Effector memory CD4-positive, alpha-beta T cell (primary cell): ENCODE data around the gene RBM26.

ENCODE experiments used
- DNase-seq, 3 donors: peaks; one replicate each; pipeline ENCODE4 v3.0.0-alpha.2; 2020
- H3K27ac ChIP-seq: 2 replicates; pipeline ENCODE4 v1.7.0; 2013; ENCODE audit warnings: mild to moderate bottlenecking, low read length, moderate library complexity; ENCODE audit not compliant: insufficient read depth, poor library complexity, severe bottlenecking
- H3K27me3 ChIP-seq: replicated peaks from 2 replicates; pipeline ENCODE4 v1.7.0; 2013; ENCODE audit warnings: mild to moderate bottlenecking, low read length; ENCODE audit not compliant: insufficient read depth, control insufficient read depth, poor library complexity, severe bottlenecking
- H3K36me3 ChIP-seq: 2 replicates; pipeline ENCODE4 v1.7.0; 2013; ENCODE audit warnings: mild to moderate bottlenecking, low read length, moderate library complexity; ENCODE audit not compliant: control insufficient read depth, insufficient read depth
- H3K4me1 ChIP-seq: 2 replicates; pipeline ENCODE4 v1.7.0; 2013; ENCODE audit warnings: low read length, mild to moderate bottlenecking; ENCODE audit not compliant: control insufficient read depth, insufficient read depth, poor library complexity, severe bottlenecking
- H3K4me3 ChIP-seq: 2 replicates; pipeline ENCODE4 v1.7.0; 2013; ENCODE audit warnings: low read length, low read depth, mild to moderate bottlenecking; ENCODE audit not compliant: insufficient read depth, poor library complexity, severe bottlenecking
- H3K9me3 ChIP-seq: 2 replicates; pipeline ENCODE4 v1.7.0; 2013; ENCODE audit warnings: mild to moderate bottlenecking, low read length, moderate library complexity; ENCODE audit not compliant: control insufficient read depth

Gene RBM26

DNA sequence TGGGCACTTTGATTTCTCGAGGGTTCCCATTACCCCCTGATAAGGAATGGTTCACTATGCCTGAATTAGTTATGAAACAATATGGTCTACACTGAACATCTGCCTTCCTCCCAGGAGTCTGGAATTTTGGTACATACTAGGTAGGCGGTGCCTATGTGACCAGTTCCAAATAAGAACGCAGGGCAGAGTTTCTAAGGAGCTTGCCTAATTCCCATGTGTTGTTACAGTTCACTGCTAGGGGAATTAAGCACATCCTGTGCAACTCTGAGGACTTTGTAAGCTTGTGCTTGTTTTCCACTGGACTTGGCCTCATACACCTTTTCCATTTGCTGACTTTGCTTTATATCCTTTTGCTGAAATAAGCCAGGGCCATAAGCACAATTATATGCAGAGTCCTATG, 29.2 kb downstream of the RBM26 start:
- H3K9me3 ChIP-seq, result no peaks in the 10 kb centered on the region
- H3K4me3 ChIP-seq, result no peak overlapping the region
- H3K27ac ChIP-seq, result no peak overlapping the region
- H3K4me1 ChIP-seq, result no peaks in the 10 kb centered on the region
- no peak for DNase-seq
- peaks cover 33% of the 10 kb centered on the region for H3K36me3 ChIP-seq
- H3K27me3 ChIP-seq, result no peaks in the 10 kb centered on the region

DNA sequence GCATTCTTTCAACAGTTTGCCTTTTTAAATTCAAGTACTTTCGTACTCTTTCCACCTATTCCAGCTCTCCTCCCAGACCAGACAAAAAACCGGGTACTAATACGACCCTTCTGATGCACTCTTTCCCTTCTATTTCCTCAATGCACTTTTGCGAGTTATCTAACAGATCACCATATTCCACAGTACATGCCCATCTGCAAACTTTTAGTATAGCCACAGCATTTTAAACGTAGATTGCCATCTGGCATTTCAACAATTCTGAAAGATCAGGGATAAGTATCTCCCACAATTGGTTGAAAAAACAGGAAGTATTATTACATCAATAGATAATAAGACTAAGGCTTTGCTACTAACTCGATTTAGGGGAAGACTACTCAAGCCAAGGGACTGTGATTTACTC, 31.5 kb downstream of the RBM26 start:
- DNase-seq, result no peak
- Histone ChIP-seq H3K27ac (no peak overlapping the region), H3K27me3 (no peaks in the 10 kb centered on the region), H3K4me3 (no peak overlapping the region), H3K36me3 (peaks cover 53% of the 10 kb centered on the region), H3K4me1 (no peaks in the 10 kb centered on the region), H3K9me3 (no peaks in the 10 kb centered on the region)

DNA sequence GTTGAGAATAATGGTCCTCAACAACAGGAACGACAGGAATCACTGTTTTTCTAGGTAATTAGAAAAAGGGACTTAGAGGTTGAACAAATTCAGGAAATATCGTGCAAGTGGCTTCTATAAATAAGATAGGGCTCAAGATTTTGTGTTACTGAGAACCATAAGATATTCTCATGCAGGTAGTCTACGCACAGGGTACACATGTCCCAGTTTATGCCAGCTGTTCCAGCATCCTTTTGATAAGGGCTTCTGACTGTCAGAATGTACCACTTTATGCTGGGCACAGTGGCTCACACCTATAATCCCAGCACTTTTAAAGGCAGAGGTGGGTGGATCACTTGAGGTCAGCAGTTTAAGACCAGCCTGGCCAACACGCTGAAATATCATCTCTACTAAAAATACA, 32.1 kb downstream of the RBM26 start:
- H3K9me3 ChIP-seq, result no peaks in the 10 kb centered on the region
- H3K4me1 ChIP-seq, result no peaks in the 10 kb centered on the region

DNA sequence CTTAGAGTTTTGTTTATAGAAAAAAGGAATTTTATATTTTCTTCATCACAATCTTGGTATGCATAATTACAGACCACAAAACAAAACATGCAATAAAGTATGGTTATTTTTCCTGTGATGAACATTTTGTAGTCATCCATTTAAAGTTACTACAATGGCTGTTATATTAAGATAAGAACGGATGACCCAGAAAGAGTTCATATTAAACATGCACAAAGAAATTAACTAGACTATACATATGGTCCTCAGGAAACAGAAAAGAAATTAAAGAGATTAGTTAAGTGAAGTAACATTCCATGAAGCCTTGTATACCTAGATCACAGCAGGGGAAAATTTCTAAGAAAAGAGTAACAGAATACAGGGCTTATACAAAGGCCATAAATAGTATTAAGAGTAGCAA, 36.8 kb downstream of the RBM26 start:
- peaks cover 59% of the 10 kb centered on the region for H3K36me3 ChIP-seq
- no peaks in the 10 kb centered on the region for H3K4me1 ChIP-seq
- no peaks in the 10 kb centered on the region for H3K9me3 ChIP-seq
- DNase-seq, result no peak
- H3K27ac ChIP-seq, result no peak overlapping the region
- no peak overlapping the region for H3K4me3 ChIP-seq
- no peaks in the 10 kb centered on the region for H3K27me3 ChIP-seq

More for the DNA sequence above, 32.1 kb downstream of the RBM26 start:
- Histone ChIP-seq H3K27ac (no peak overlapping the region), H3K36me3 (peaks cover 56% of the 10 kb centered on the region), H3K27me3 (no peaks in the 10 kb centered on the region), H3K4me3 (no peak overlapping the region)
- DNase-seq, result no peak

DNA sequence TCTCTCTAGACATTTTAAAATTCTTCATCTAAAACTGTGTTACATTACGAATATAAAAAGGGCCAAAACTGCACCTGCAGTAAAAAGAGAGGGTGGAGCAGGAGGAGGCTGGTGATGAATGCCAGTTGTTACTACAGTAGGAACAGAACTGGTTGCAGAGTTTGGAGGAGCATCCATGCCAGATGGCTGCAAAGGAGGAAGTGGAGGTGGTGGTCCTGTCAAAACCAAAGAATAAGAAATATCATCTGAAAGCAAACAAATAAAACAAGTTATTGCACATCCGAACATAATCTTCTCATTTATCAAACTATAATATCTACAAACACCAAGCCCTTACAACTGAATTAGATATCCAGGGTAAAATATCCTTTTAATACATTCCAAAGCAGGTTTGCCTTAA, 40.1 kb downstream of the RBM26 start:
- H3K27me3 ChIP-seq, result no peaks in the 10 kb centered on the region
- DNase-seq, result no peak
- no peak overlapping the region for H3K4me3 ChIP-seq
- no peaks in the 10 kb centered on the region for H3K4me1 ChIP-seq
- peaks cover 62% of the 10 kb centered on the region for H3K36me3 ChIP-seq
- H3K27ac ChIP-seq, result no peak overlapping the region
- no peaks in the 10 kb centered on the region for H3K9me3 ChIP-seq

DNA sequence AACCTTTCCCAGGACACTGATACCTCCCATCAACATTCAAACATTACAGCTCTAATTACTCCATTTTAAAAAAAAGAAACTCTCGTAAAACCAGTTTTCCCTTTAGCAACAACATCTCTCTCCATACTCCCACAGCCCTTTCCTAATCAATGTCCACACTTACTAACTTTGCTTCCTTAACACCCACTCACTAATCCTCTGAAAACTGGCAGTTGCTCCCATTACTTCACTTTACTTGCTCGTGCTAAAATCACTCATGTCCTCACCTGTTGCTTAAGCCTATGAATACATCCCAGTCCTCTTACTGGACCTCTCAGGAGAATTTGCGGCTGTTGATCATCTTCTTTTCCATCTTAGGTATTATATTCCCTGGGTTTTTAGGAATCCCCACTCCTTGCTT, 44.8 kb downstream of the RBM26 start:
- no peaks in the 10 kb centered on the region for H3K9me3 ChIP-seq
- H3K27ac ChIP-seq, result no peak overlapping the region
- H3K4me1 ChIP-seq, result no peaks in the 10 kb centered on the region
- no peak overlapping the region for H3K4me3 ChIP-seq
- peaks cover 44% of the 10 kb centered on the region for H3K36me3 ChIP-seq
- DNase-seq, result no peak
- H3K27me3 ChIP-seq, result no peaks in the 10 kb centered on the region

DNA sequence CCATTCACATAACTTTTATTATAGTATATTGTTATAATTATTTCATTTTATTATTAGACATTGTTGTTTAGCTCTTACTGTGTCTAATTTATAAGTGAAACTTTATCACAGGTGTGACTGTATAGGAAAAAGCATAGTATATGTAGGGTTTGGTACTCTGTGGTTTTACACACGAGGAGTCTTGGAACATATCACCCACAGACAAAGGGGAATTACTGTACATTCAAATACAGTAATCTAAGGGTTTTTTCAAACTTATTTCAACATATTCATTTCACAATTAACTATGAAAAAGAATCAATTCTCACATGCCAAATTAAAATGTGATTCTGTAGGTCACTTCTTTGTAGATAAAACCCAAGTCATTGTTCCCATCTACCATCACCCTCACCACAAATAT, 46.0 kb downstream of the RBM26 start:
- no peaks in the 10 kb centered on the region for H3K9me3 ChIP-seq
- no peak overlapping the region for H3K27ac ChIP-seq
- H3K4me3 ChIP-seq, result no peak overlapping the region
- H3K27me3 ChIP-seq, result no peaks in the 10 kb centered on the region
- no peak for DNase-seq
- H3K4me1 ChIP-seq, result no peaks in the 10 kb centered on the region
- H3K36me3 ChIP-seq, result peaks cover 38% of the 10 kb centered on the region

DNA sequence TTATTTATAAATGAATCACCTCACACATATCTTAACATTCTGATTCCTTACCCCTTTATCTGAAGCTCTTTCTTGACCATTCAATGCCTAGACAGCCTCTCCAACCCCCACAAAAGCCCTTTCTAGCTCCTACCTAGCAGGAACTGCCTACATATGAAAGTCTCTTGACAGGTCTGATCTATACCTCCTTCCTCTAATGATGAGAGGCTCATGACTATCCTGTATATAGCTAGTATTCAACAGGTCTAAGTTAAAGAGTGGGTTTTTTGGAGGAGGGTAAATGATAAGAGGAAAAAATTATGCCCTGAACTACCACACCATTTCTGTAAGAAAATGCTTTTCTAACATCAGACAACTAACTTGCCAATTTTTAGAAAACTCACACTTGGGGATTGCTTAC, 47.0 kb downstream of the RBM26 start:
- Histone ChIP-seq H3K36me3 (peaks cover 38% of the 10 kb centered on the region), H3K27ac (no peak overlapping the region), H3K4me1 (no peaks in the 10 kb centered on the region), H3K27me3 (no peaks in the 10 kb centered on the region), H3K4me3 (no peak overlapping the region), H3K9me3 (no peaks in the 10 kb centered on the region)
- DNase-seq, result no peak

DNA sequence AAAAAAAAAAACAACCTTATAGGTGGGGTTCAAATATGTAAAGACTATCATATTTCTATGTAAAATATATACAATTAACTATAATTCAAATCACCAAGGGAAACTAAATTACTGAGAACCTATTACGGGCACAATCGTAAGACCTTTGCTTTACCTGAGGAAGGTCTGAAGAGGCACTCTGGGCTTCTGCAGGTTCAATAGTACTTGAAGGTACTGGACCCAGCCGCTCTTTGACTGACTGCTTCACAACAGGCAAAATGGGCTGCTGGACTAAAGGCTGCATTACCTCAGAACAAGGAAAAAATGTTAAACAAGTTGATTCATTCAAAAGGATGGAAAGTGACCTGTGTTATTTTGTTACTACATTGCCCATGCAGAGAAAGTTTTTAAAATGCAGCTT, 51.8 kb downstream of the RBM26 start:
- Histone ChIP-seq H3K36me3 (peaks cover 34% of the 10 kb centered on the region), H3K9me3 (no peaks in the 10 kb centered on the region), H3K4me1 (no peaks in the 10 kb centered on the region), H3K27ac (no peak overlapping the region), H3K4me3 (no peak overlapping the region), H3K27me3 (no peaks in the 10 kb centered on the region)
- no peak for DNase-seq

DNA sequence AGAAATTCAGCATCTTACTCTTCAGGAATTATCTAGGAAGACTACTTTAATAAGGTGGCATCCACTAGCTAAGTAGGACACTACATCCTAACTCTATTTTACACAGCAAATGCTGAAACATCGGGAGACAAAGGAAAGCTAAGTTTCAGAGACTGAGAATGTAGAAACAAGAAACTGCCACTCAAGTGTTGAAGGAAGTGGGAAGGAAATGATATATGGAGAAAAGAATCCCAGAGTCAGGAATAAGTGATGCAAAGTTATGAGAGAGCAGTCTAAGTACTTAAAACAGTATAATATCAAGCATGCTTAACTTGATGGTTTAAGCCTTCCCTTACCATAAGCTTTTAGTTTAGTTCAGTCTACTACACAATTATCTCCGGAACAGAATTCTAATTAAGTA, 52.4 kb downstream of the RBM26 start:
- H3K36me3 ChIP-seq, result peaks cover 34% of the 10 kb centered on the region
- no peak overlapping the region for H3K4me3 ChIP-seq
- no peaks in the 10 kb centered on the region for H3K4me1 ChIP-seq
- H3K27ac ChIP-seq, result no peak overlapping the region
- DNase-seq, result no peak
- no peaks in the 10 kb centered on the region for H3K9me3 ChIP-seq
- no peaks in the 10 kb centered on the region for H3K27me3 ChIP-seq

DNA sequence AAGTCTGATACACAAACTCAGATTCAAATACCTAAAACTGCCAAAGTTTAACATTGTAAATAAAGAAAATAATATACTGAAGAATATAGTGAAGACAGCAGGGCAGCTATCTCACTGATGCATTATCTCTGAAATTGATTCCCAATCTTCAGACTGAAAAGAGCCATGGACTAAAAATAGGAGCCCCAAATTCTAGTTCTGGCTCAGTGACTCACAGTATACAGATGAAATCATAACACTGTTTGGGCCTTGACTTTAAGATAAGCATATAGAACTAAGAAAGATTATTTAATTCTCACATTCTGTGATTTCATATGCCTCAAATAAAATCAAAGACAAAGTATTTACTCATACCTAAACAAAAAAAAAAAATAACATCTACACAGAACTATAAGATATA, 53.9 kb downstream of the RBM26 start:
- DNase-seq, result no peak
- H3K27ac ChIP-seq, result no peak overlapping the region
- peaks cover 40% of the 10 kb centered on the region for H3K36me3 ChIP-seq
- H3K27me3 ChIP-seq, result no peaks in the 10 kb centered on the region
- no peaks in the 10 kb centered on the region for H3K4me1 ChIP-seq
- no peaks in the 10 kb centered on the region for H3K9me3 ChIP-seq
- H3K4me3 ChIP-seq, result no peak overlapping the region
